T-helper 22 cell (primary cell): ENCODE results near the gene MIPOL1.
"Not testable (repeated sequence)": the region's sequence is repeated elsewhere in the genome, so short reads cannot be mapped to it uniquely, and the experiment has no call there.

Source experiments
- DNase-seq: peaks from one replicate; pipeline ENCODE4 v3.0.0-alpha.2; 2020; ENCODE audit warnings: low read depth

Gene MIPOL1

DNA sequence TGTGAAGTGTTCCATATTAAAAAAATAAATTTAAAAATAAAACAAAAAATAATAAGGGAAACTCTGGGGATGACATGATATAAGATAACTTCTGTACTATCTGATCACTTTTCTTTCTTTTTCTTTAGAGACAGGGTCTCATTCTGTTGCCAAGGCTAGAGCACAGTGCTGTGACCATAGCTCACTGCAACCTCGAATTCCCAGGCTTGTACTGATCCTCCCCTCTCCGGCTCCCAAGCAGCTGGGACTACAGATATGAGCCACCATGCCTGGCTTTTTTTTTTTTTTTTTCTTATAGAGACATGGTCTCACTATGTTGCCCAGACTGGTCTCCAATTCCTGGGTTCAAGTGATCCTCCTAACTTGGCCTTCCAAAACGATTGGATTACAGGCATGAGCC is 10.4 kb upstream of the MIPOL1 start:
- no peak for DNase-seq

DNA sequence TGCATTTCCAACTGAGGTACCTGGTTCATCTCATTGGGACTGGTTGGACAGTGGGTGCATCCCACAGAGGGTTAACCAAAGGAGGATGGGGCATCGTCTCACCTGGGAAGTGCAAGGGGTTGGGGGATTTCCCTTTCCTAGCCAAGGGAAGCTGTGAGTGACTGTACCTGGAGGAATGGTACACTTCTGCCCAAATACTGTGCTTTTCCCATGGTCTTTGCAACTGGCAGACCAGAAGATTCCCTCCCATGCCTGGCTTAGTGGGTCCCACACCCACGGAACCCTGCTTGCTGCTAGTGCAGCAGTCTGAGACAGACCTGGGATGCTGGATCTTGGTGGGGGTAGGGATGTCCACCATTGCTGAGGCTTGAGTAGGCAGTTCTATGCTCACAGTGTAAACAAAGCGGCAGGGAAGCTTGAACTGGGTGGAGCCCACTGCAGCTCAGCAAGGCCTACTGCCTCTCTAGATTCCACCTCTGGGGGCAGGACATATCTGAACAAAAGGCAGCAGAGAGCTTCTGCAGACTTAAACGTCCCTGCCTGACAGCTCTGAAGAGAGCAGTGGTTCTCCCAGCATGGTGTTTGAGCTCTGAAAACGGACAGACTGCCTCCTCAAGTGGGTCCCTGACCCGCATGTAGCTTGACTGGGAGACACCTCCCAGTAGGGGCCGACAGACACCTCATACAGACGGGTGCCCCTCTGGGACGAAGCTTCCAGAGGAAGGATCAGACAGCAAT is 9.7 kb upstream of the MIPOL1 start:
- not testable (repeated sequence) for DNase-seq

DNA sequence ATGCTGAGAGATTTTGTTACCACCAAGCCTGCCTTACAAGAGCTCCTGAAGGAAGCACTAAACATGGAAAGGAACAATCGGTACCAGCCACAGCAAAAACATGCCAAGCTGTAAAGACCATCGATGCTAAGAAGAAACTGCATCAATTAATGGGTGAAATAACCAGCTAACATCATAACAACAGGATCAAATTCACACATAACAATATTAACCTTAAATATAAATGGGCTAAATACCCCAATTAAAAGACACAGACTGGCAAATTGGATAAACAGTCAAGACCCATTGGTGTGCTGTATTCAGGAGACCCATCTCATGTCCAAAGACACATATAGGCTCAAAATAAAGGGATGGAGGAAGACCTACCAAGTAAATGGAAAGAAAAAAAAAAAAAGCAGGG is 8.0 kb upstream of the MIPOL1 start:
- DNase-seq = not testable (repeated sequence)

- DNase-seq = no peak
Observed at GRCh38 chr14:37194698-37195097, 3.0 kb upstream of the MIPOL1 start.

DNA sequence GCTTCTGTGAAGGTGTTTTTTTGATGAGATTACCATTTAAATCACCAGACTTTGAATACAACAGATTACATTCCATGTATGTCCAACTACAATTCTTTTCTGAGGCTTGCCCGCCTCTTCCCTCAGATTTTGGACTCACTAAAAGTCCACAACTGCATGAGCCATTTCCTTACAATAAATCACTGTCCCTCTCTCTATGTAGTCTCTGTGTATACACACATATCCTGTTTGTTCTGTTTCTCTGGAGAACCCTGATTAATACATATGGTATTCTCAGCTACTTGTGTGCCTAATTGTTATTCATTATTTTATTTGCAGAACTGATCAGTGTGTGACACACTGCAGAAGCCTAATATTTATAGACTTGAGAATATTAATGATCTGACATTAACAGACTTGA is 2.4 kb upstream of the MIPOL1 start:
- DNase-seq = no peak

GRCh38 chr14:37196604-37197420 is 925 bp upstream of the MIPOL1 start:
- no peak for DNase-seq

GRCh38 chr14:37198273-37198598 is 499 bp downstream of the MIPOL1 start:
- DNase-seq = no peak

DNA sequence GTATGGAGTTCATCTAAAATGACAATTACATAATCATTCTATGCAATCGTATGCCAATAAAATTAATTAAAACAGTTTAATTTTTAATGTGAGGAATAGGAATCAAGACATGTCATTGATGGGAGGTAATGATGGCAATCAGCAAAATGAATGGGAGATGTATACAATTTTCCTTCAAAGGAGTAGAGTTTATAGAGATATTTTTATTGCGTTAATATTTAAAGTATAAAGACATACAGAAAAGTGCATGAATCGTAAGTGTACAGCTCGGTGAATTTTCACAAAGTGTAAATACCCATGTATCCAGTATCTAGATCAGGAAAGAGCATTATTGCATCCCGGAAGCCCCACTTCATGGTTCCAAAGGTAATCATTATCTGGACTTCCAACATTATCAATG is 1.2 kb downstream of the MIPOL1 start:
- DNase-seq = no peak

DNA sequence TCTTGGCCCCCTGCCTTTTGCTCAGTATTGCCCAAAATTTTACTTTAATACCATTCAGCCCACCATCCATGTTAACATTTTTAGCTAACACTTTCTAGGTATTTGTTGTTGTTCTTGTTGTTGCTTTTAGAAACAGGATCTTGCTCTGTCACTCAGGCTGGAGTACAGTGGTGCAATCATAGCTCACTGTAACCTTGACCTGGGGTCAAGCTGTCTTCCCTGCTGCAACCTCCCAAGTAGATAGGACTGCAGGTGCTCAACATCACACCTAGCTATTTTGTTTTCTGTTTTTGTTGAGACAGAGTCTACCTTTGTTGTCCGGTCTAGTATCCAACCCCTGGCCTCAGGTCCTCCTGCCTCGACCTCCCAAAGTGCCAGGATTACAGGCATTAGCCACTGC is 4.0 kb downstream of the MIPOL1 start:
- no peak for DNase-seq

DNA sequence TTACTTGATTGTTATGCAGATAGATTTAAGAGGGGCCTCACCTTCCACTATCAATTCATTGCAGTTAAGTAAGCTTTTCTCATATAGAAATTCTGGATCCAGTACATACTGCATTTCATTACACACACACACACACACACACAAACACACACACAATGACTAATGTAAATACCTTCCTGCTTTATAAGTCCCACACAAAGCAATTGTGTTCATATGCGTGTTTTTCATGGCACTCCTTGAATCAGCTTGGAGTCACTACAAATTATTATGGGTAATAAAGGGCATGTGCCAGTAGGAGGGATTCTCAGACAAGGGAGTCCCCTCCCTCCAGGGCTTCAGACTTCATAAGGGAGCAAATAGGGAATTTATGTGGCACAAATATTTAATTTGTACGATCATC is 4.5 kb downstream of the MIPOL1 start:
- DNase-seq = no peak

- no peak for DNase-seq
Observed at GRCh38 chr14:37202812-37203211, 5.1 kb downstream of the MIPOL1 start.

- no peak for DNase-seq
Observed at GRCh38 chr14:37203423-37203822, 5.7 kb downstream of the MIPOL1 start.

DNA sequence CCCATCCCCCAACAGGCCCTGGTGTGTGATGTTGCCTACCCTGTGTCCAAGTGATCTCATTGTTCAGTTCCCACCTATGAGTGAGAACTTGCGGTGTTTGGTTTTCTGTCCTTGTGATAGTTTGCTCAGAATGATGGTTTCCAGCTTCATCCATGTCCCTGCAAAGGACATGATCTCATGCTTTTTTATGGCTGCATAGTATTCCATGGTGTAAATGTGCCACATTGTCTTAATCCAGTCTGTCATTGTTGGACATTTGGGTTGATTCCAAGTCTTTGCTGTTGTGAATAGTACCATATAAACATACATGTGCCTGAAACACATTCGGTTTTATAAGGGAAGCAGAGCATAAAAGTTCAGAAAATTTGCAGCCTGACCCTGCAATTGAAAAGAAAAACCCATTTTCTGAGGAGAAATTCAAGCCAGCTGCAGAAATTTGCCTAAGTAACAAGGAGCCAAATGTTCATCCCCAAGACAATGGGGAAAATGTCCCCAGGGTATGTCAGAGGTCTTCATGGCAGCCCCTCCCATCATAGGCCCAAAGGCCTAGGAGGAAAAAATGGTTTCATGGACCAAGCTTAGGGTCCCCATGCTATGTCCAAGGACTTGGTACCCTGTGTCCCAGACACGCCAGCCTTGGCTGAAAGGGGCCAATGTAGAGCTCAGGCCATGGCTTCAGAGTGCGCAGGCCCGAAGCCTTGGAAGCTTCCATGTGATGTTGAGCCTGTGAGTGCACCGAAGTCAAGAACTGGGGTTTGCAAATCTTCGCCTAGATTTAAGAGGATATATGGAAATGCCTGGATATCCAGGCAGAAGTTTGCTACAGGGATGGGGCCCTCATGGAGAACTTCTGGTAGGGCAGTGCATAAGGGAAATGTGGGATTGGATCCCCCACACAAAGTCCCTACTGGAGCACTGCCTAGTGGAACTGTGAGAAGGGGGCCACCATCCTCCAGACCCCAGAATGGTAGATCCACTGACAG is 8.2 kb downstream of the MIPOL1 start:
- not testable (repeated sequence) for DNase-seq

DNA sequence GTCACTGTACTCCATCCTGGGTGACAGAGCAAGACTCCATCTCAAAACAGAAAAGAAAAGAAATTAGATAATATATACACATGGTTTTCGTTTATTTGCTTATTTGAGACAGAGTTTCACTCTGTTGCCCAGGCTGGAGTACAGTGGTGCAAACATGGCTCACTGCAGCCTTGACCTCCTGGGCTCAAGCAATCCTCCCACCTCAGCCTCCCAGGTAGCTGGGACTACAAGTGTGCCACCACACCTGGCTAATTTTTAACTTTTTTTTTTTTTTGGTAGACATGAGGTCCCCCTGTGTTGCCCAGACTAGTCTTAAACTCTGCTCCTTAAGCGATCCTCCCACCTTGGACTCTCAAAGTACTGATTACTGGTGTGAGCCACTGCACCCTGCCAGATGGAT is 11.9 kb downstream of the MIPOL1 start:
- not testable (repeated sequence) for DNase-seq

DNA sequence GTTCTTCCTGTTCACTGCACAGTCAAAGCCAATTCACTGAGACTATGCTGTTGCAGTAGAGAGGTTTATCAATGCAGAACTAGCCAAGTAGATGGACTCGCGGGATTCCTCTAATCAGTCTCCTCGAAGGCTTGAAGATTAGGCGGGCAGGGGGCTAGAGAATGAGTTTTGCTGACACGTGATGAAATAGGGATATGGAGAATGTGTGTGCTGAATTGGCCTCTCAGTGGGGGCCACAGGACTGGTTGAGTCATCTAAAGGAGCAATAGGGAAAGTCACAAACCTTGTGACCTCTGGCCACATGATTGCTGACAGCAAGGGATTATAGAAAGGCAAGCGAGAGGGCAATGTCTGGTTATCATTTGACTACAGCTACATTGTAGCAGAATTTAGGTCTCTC is 12.7 kb downstream of the MIPOL1 start:
- DNase-seq = no peak

GRCh38 chr14:37213016-37213415 is 15.3 kb downstream of the MIPOL1 start:
- no peak for DNase-seq

GRCh38 chr14:37215345-37215744 is 17.6 kb downstream of the MIPOL1 start:
- DNase-seq = no peak

- DNase-seq = no peak
Observed at GRCh38 chr14:37221073-37221472, 23.3 kb downstream of the MIPOL1 start.

- DNase-seq = no peak
Observed at GRCh38 chr14:37223947-37224474, 26.3 kb downstream of the MIPOL1 start.

GRCh38 chr14:37225668-37226067 is 27.9 kb downstream of the MIPOL1 start:
- DNase-seq = not testable (repeated sequence)

DNA sequence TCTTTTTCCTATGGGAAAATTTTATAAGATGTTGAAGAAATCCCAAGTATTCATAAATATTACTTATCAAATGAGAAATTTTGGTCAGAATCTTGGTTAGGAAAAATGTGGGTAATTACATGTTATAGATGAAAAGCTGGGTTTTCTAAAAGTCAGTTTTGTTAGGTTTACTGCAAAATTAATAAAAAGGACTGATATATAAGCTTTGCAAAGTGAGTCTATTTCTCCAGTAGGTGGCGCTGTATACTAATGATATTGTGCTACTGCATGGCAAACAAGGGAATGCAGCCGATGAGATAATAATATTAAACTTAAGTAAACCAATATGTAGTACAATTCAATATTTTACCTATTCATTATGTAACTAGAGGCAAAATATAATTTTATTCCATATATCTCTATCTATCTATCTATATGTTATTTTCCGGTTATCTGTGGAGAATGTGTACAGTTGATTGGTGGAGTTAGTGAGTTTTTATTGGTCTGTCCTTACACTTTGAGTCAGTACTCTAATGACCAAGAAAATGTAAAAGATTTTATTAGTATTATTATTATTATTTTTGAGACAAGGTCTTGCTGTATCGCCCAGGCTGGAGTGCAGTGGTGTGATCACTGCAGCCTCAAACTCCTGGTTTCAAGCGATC is 32.9 kb downstream of the MIPOL1 start:
- DNase-seq = no peak
